ENCODE results near the gene MSTO1. TPM values are rescaled to one million over a fixed set of nuclear protein-coding genes. Genes with fewer than 3 reads are reported as not detected.
"Not testable (repeated sequence)": the region's sequence is repeated elsewhere in the genome, so short reads cannot be mapped to it uniquely, and the experiment has no call there.

MSTO1 gene
- total and polyA plus RNA-seq, 10 donors: 19.8 to 60.0 (median 31.2) TPM

GRCh38 chr1:155607708-155608107 lies 2.3 kb upstream of the MSTO1 start:
- H3K36me3 ChIP-seq: peaks cover 0 to 8% (median 7%) of the 10 kb centered on the region in 6 donors
- peaks cover 0 to 6% (median 4%) of the 10 kb centered on the region in 6 donors for H3K4me1 ChIP-seq
- H3K9me3 ChIP-seq: no peaks in the 10 kb centered on the region
- H3K27me3 ChIP-seq (replicated peaks in 1 of 7): no peaks in the 10 kb centered on the region
- H3K27ac ChIP-seq: no peak overlapping the region
- TF ChIP-seq CTCF (IDR thresholded peaks at IDR 0.05 in 8 of 11, conservative IDR thresholded peaks at IDR 0.05 in 3 of 11) (no peak), POLR2A (IDR thresholded peaks at IDR 0.05) (no peak), POLR2AphosphoS5 (IDR thresholded peaks at IDR 0.05) (no peak)
- 80 to 87% (median 85%) methylated on average over 7 of the region's 7 CpGs for WGBS, 5 donors
- DNase-seq: no peak
- no peak overlapping the region for H3K4me3 ChIP-seq
- intact Hi-C loops (cut with DNase I; ENCODE audit: low total_unique reads): no loop called here

GRCh38 chr1:155608888-155609225 lies 1.2 kb upstream of the MSTO1 start:
- peaks cover 0 to 6% (median 4%) of the 10 kb centered on the region in 6 donors for H3K4me1 ChIP-seq
- TF ChIP-seq CTCF (IDR thresholded peaks at IDR 0.05 in 8 of 11, conservative IDR thresholded peaks at IDR 0.05 in 3 of 11) (no peak), POLR2AphosphoS5 (IDR thresholded peaks at IDR 0.05) (no peak)
- 96 to 98% (median 98%) methylated on average over 9 of the region's 9 CpGs for WGBS, 5 donors
- no peak overlapping the region for H3K27ac ChIP-seq
- H3K27me3 ChIP-seq (replicated peaks in 1 of 7): no peaks in the 10 kb centered on the region
- no peaks in the 10 kb centered on the region for H3K9me3 ChIP-seq
- H3K36me3 ChIP-seq: peaks cover 0 to 16% (median 13%) of the 10 kb centered on the region in 6 donors
- H3K4me3 ChIP-seq: no peak overlapping the region
- intact Hi-C loops (cut with DNase I; ENCODE audit: low total_unique reads): no loop called here
- DNase-seq: no peak

DNA sequence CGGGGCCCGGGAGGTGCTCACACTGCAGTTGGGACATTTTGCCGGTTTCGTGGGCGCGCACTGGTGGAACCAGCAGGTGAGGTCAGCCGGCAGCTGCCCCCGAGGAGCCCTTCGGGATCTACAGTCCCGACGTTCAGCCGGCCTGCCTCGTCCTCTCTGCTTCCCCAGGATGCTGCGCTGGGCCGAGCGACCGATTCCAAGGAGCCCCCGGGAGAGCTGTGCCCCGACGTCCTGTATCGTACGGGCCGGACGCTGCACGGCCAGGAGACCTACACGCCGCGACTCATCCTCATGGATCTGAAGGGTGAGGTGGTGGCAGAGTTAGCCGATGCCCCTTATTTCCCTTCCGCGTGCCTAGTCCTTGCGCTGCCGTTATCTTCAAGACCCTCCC lies 234 bp downstream of the MSTO1 start:
- 0% methylated on average over 2 to 4 of the region's 33 CpGs; no CpG with 5 or more reads in 2 of the 5 donors for WGBS, 5 donors
- DNase-seq; intact Hi-C loops (cut with DNase I; ENCODE audit: low total_unique reads); H3K4me1 ChIP-seq; H3K27me3 ChIP-seq (replicated peaks in 1 of 7); H3K9me3 ChIP-seq: not testable (repeated sequence)
- Histone ChIP-seq H3K4me3 (peak overlapping the region in 7 of 8 donors; percentile 65 to 94 (median 76)), H3K36me3 (peaks cover 0 to 26% (median 15%) of the 10 kb centered on the region in 6 donors), H3K27ac (peak overlapping the region in 3 of 8 donors; percentile 80 to 87 (median 85))
- peak in 1 of 3 donors; percentile 0 for TF ChIP-seq POLR2AphosphoS5 (IDR thresholded peaks at IDR 0.05)

GRCh38 chr1:155613226-155613625 lies 3.2 kb downstream of the MSTO1 start:
- H3K27ac ChIP-seq; intact Hi-C loops (cut with DNase I; ENCODE audit: low total_unique reads); H3K4me3 ChIP-seq; H3K4me1 ChIP-seq; H3K27me3 ChIP-seq (replicated peaks in 1 of 7); DNase-seq; H3K9me3 ChIP-seq: not testable (repeated sequence)
- peaks cover 0 to 29% (median 15%) of the 10 kb centered on the region in 6 donors for H3K36me3 ChIP-seq
- WGBS, 5 donors: 80% methylated on average over 1 of the region's 2 CpGs; no CpG with 5 or more reads in 4 of the 5 donors

DNA sequence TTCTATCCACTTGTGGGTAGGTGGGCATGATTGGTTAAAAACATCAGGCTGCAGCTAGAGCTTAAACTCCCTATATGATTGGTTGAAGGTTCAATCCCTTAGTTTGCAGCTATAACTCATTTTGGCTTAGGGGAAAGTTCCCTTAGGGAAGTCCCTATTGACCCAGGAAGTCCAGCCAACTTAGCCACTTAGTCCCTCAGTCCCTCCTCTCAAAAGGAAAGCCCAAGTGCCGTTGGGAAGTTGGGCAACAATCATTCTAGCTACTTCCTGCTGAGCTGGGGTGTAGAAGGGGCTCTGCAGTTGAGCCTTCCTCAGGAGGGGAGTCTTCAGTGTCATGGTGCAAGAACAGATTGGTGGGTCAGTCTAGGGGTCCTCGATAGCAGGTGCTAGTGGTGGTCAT lies 12.2 kb downstream of the MSTO1 start:
- H3K4me3 ChIP-seq: no peak overlapping the region
- no peak overlapping the region for H3K27ac ChIP-seq
- WGBS, 5 donors: 42 to 65% (median 60%) methylated on average over 2 of the region's 2 CpGs
- H3K36me3 ChIP-seq: peaks cover 0 to 5% (median 0%) of the 10 kb centered on the region in 6 donors
- intact Hi-C loops (cut with DNase I; ENCODE audit: low total_unique reads): no loop called here
- no peaks in the 10 kb centered on the region for H3K9me3 ChIP-seq
- no peak for DNase-seq
- TF ChIP-seq CTCF (IDR thresholded peaks at IDR 0.05 in 8 of 11, conservative IDR thresholded peaks at IDR 0.05 in 3 of 11) (no peak), POLR2AphosphoS5 (IDR thresholded peaks at IDR 0.05) (no peak), POLR2A (IDR thresholded peaks at IDR 0.05) (no peak)
- no peaks in the 10 kb centered on the region for H3K4me1 ChIP-seq
- no peaks in the 10 kb centered on the region for H3K27me3 ChIP-seq (replicated peaks in 1 of 7)

Measured in spleen (tissue), 11 donors.